A673 (cell line): ENCODE results near the gene SEC61B.

Experiments
- CTCF ChIP-seq: fragments of 300-800, 200-600 bp; sonication (generic); conservative IDR thresholded peaks from 2 replicates; pipeline ENCODE4 v1.5.1; 2017; ENCODE audit warnings: low read depth, mild to moderate bottlenecking, antibody characterized with exemption, low read length, moderate library complexity, mixed read lengths
- EZH2 ChIP-seq: fragments of 200-600 bp; sonication (generic); IDR thresholded peaks from 2 replicates; pipeline ENCODE4 v1.6.1; 2017; ENCODE audit warnings: borderline replicate concordance, low read depth, mild to moderate bottlenecking, mixed read lengths, antibody characterized with exemption, low read length; ENCODE audit not compliant: poor library complexity, severe bottlenecking

DNA sequence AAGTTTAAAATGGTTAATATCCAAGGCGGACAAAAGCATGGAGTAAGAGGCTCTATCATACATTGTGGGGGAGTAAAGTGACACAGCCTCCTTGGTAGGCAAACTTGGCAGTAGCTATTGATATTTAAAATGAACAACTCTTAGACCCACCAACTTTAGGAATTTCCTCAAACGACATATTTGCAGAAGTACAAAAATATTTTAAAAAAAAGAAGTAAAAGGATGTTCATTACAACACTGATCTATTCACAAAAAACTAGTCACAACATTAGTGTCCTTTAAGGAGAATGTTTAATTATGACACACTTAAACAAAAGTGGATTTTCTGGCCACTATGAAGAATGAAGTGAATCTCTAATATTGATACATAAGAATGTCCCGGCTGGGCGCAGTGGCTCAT, 2.1 kb upstream of the SEC61B start:
- no peak for TF ChIP-seq EZH2
- no peak for TF ChIP-seq CTCF
